CD4-positive, alpha-beta memory T cell (primary cell): ENCODE results near the gene CACNA1A. TPM values are rescaled to one million over a fixed set of nuclear protein-coding genes. Genes with fewer than 3 reads are reported as not detected.

Source experiments
- CTCF ChIA-PET: fragments of 350-600 bp; sonication (Branson Sonifier 250); formaldehyde crosslinking; loops from one replicate; lab custom pipeline; 2021; ENCODE audit warnings: inconsistent platforms; ENCODE audit not compliant: partially characterized antibody; lab: Charles Lee
- POLR2A ChIA-PET: fragments of 350-600 bp; sonication (Branson Sonifier 250); formaldehyde crosslinking; loops from one replicate; lab custom pipeline; 2021; ENCODE audit not compliant: partially characterized antibody; lab: Charles Lee
- DNase-seq, 5 donors: peaks; one replicate each; pipeline versions ENCODE4 v3.0.0 to v3.0.0-alpha.2; 2020 to 2022; ENCODE audit warnings: mixed read lengths in 1 of 5
- H3K27ac ChIP-seq: one replicate; pipeline ENCODE4 v1.7.0; 2013; ENCODE audit warnings: low read depth, low read length
- H3K27me3 ChIP-seq: 2 replicates; pipeline ENCODE4 v1.7.0; 2013; ENCODE audit warnings: mild to moderate bottlenecking, low read length, moderate library complexity; ENCODE audit not compliant: insufficient read depth
- H3K36me3 ChIP-seq: 2 replicates; pipeline ENCODE4 v1.7.0; 2013; ENCODE audit warnings: mild to moderate bottlenecking, low read length, moderate library complexity; ENCODE audit not compliant: insufficient read depth
- H3K4me1 ChIP-seq: 2 replicates; pipeline ENCODE4 v1.7.0; 2013; ENCODE audit warnings: mild to moderate bottlenecking, low read length, moderate library complexity; ENCODE audit not compliant: insufficient read depth
- H3K4me3 ChIP-seq, 2 donors: one replicate each; pipeline ENCODE4 v1.7.0; 2013; ENCODE audit warnings: low read length in 2 of 2, mild to moderate bottlenecking in 1 of 2
- H3K9me3 ChIP-seq, 2 donors: one replicate each; pipeline ENCODE4 v1.7.0; 2013; ENCODE audit warnings: low read length in 2 of 2, control low read depth in 1 of 2; ENCODE audit not compliant: control insufficient read depth in 1 of 2
- H3K27ac Mint-ChIP-seq, 7 donors: one replicate each; pipeline ENCODE4 v1.8.0; 2020 to 2021; ENCODE audit warnings: mixed read lengths in 7 of 7, mild to moderate bottlenecking in 6 of 7, inconsistent platforms in 3 of 7, moderate library complexity in 3 of 7
- H3K27me3 Mint-ChIP-seq, 2 donors: one replicate each; pipeline ENCODE4 v1.8.0; 2020 to 2021; ENCODE audit warnings: mixed read lengths in 2 of 2
- H3K36me3 Mint-ChIP-seq, 2 donors: one replicate each; pipeline ENCODE4 v1.8.0; 2020 to 2021; ENCODE audit warnings: mixed read lengths in 2 of 2, inconsistent platforms in 1 of 2, mild to moderate bottlenecking in 1 of 2
- H3K4me1 Mint-ChIP-seq, 4 donors: one replicate each; pipeline ENCODE4 v1.8.0; 2020 to 2021; ENCODE audit warnings: mixed read lengths in 4 of 4, mild to moderate bottlenecking in 1 of 4
- H3K4me3 Mint-ChIP-seq, 8 donors: one replicate each; pipeline ENCODE4 v1.8.0; 2020 to 2021; ENCODE audit warnings: mixed read lengths in 8 of 8, mild to moderate bottlenecking in 7 of 8, moderate library complexity in 6 of 8, inconsistent platforms in 3 of 8
- H3K9me3 Mint-ChIP-seq, 8 donors: one replicate each; pipeline ENCODE4 v1.8.0; 2020 to 2021; ENCODE audit warnings: mixed read lengths in 8 of 8, mild to moderate bottlenecking in 5 of 8, inconsistent platforms in 3 of 8, moderate library complexity in 1 of 8
- intact Hi-C: fragments of 100-400 bp; cut with micrococcal nuclease; formaldehyde crosslinking; loops from one replicate; pipeline ENCODE4 v1.15.1; 2023
- polyA plus RNA-seq, 2 donors: library from polyadenylated mRNA; unstranded; fragments of 300-500 nt; fragmentation: Illumina TruSeq; gene quantifications; one replicate each; pipeline ENCODE4 v1.2.3, GENCODE V29; 2021
- total RNA-seq, 2 experiments: library from RNA; stranded (reverse); gene quantifications; one replicate each; pipeline ENCODE4 v1.2.3, GENCODE V29; 2021

Gene CACNA1A
- total and polyA plus RNA-seq, 4 experiments from 2014 or later, result 0.19 to 0.35 (median 0.26) TPM

DNA sequence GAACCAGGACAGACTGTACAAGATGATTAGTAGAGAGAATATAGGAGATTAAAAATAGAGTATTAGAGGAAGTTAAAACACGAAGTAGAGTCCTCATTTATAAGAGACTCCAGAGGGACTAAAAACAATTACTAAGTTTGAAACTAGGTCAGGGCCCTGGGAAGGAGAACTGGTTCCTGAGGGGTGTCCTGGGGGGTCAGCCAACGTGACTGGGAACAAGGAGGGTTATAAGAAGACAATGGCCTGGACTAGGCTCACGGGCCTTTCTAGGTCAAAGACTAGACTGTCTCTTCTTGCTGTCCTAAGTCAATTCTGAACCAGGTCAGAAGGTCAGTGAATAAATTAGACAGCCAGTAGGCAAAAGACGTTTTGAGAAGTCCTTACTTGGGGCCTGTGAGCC lies 190.8 kb downstream of the CACNA1A start:
- intact Hi-C loops, result no loop called here
- no peaks in the 10 kb centered on the region for H3K4me1 ChIP-seq
- Mint-ChIP-seq H3K27ac (no peak overlapping the region), H3K27me3 (peaks cover 26 to 27% of the 10 kb centered on the region in 2 donors), H3K4me1 (peaks cover 0 to 3% (median 0%) of the 10 kb centered on the region in 4 donors), H3K4me3 (no peak overlapping the region), H3K36me3 (peaks cover 0 to 4% of the 10 kb centered on the region in 2 donors), H3K9me3 (peaks cover 0 to 18% (median 5%) of the 10 kb centered on the region in 8 donors)
- ChIA-PET POLR2A (no interaction called here), CTCF (no interaction called here)
- no peak overlapping the region for H3K4me3 ChIP-seq
- no peaks in the 10 kb centered on the region for H3K9me3 ChIP-seq
- DNase-seq, result no peak
- no peak overlapping the region for H3K27ac ChIP-seq
- no peaks in the 10 kb centered on the region for H3K27me3 ChIP-seq
- no peaks in the 10 kb centered on the region for H3K36me3 ChIP-seq

DNA sequence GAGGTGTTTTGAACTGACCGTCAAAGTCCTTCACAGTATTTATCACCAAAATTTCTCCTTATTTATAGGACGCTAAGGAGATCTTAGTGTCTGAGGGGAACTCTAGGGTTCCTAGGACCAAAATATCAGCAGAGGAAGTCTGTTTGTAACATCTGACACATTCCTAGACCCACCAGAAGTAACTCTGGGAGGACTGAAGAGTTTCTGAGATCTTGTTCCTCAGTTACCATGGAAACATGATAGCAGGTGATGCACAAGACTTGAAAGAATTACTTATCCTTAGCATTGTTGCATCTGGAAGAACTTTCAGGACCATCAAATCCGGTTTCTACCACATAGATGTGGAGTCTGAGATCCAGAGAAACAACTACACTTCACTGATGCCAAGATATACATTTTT lies 191.5 kb downstream of the CACNA1A start:
- Mint-ChIP-seq H3K27me3 (peaks cover 25 to 28% of the 10 kb centered on the region in 2 donors), H3K4me1 (peaks cover 0 to 3% (median 0%) of the 10 kb centered on the region in 4 donors), H3K27ac (no peak overlapping the region), H3K9me3 (peaks cover 0 to 16% (median 5%) of the 10 kb centered on the region in 8 donors), H3K4me3 (no peak overlapping the region), H3K36me3 (peaks cover 0 to 4% of the 10 kb centered on the region in 2 donors)
- ChIA-PET CTCF (no interaction called here), POLR2A (no interaction called here)
- H3K36me3 ChIP-seq, result no peaks in the 10 kb centered on the region
- H3K4me1 ChIP-seq, result no peaks in the 10 kb centered on the region
- DNase-seq, result no peak
- intact Hi-C loops, result no loop called here
- no peaks in the 10 kb centered on the region for H3K9me3 ChIP-seq
- no peaks in the 10 kb centered on the region for H3K27me3 ChIP-seq
- H3K27ac ChIP-seq, result no peak overlapping the region
- H3K4me3 ChIP-seq, result no peak overlapping the region

DNA sequence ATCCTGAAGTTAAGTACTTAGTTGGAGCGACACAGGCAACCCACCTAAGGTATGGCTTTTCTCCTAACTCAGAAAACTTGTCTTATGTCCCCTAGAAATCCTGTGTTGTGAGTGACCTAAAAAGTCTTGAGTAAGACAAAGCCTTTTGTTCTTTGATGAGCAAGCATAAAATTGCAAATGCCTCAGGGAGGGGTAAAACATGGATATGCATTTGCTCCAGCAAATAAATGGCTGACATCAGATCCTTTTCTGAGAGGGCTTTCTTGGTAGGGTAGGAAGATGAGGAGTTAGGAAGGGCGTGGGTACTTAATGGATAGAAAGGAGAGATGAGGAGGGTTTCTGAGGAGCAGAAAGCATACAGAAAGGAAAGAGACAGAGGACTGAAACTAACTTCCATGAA lies 192.4 kb downstream of the CACNA1A start:
- H3K4me1 ChIP-seq, result no peaks in the 10 kb centered on the region
- ChIA-PET CTCF (interaction anchor here (0.7 kb wide), 1 partner anchor 32 kb away, joined by 4 read pairs; no protein-coding TSS in a partner anchor), POLR2A (no interaction called here)
- Mint-ChIP-seq H3K9me3 (peaks cover 0 to 16% (median 4%) of the 10 kb centered on the region in 8 donors), H3K4me3 (no peak overlapping the region), H3K4me1 (peaks cover 0 to 3% (median 0%) of the 10 kb centered on the region in 4 donors), H3K27ac (no peak overlapping the region), H3K27me3 (peaks cover 20 to 23% of the 10 kb centered on the region in 2 donors), H3K36me3 (peaks cover 0 to 4% of the 10 kb centered on the region in 2 donors)
- H3K27ac ChIP-seq, result no peak overlapping the region
- no peaks in the 10 kb centered on the region for H3K36me3 ChIP-seq
- DNase-seq, result no peak
- H3K9me3 ChIP-seq, result no peaks in the 10 kb centered on the region
- no peaks in the 10 kb centered on the region for H3K27me3 ChIP-seq
- intact Hi-C loops, result no loop called here
- no peak overlapping the region for H3K4me3 ChIP-seq

DNA sequence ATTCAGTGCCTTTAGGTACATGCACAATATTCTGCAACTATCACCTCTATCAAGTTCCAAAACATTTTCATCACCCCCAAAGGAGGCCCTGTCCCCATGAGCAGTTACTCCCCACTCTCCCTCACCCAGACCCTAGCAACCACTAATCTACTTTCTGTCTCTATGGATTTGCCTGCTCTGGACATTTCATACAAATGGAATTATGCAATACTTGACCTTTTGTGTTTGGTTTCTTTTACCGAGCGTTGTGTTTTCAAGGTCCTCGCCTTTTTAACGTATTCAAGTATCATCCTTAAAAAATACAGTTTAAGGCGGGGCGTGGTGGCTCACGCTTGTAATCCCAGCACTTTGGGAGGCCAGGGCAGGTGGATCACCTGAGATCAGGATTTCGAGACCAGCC lies 196.4 kb downstream of the CACNA1A start:
- no peaks in the 10 kb centered on the region for H3K4me1 ChIP-seq
- DNase-seq, result no peak
- POLR2A ChIA-PET, result no interaction called here

DNA sequence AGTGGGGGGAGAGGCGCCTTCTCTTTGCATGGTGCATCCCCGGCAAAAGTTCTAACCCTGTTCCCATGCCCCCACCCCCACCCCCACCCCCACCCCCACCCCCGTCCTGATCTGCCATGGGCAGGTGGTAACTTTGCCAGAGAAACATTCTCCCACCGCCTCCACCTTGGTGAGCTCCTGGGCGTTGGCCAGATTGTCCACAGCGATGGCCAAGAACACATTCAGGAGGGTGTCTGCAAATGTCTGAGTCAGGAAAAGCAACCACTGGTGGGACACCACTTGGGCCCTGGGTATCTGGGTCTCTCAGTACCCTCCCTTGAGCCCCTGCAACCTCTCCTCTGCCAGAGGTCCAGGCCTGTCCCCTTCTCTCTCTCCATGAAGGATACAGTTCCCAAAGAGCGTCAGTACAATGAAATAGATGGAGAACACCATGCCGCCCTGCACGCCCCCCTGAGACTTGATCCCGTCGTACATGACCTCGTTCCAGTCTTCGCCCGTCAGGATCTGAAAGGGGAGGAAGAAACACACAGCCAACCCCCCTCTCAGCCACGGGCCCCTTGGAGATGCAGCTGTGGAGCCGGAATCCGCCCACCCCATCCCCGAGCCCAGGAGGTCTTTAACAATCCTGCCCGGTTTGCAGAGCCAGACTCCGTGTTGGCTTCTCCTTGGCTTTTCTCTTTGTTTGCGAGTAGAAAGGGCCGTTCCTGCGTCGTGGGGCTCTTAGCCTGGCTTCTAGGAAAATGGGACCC lies 202.7 kb downstream of the CACNA1A start:
- Histone ChIP-seq H3K36me3 (no peaks in the 10 kb centered on the region), H3K9me3 (no peaks in the 10 kb centered on the region), H3K4me1 (no peaks in the 10 kb centered on the region), H3K4me3 (no peak overlapping the region), H3K27ac (no peak overlapping the region), H3K27me3 (no peaks in the 10 kb centered on the region)
- POLR2A ChIA-PET, result no interaction called here
- CTCF ChIA-PET, result interaction anchor here (0.7 kb wide), 1 partner anchor 846 kb away, joined by 3 read pairs; no protein-coding TSS in a partner anchor
- Mint-ChIP-seq H3K4me1 (peaks cover 4 to 8% (median 5%) of the 10 kb centered on the region in 4 donors), H3K4me3 (no peak overlapping the region), H3K9me3 (peaks cover 0 to 4% (median 0%) of the 10 kb centered on the region in 8 donors), H3K36me3 (no peaks in the 10 kb centered on the region), H3K27me3 (peaks cover 40 to 43% of the 10 kb centered on the region in 2 donors), H3K27ac (no peak overlapping the region)
- DNase-seq, result no peak
- intact Hi-C loops, result no loop called here

More for the DNA sequence above, 196.4 kb downstream of the CACNA1A start:
- Mint-ChIP-seq H3K4me3 (no peak overlapping the region), H3K36me3 (no peaks in the 10 kb centered on the region), H3K9me3 (peaks cover 0 to 2% (median 0%) of the 10 kb centered on the region in 8 donors), H3K27ac (no peak overlapping the region), H3K27me3 (peaks cover 11 to 13% of the 10 kb centered on the region in 2 donors), H3K4me1 (peaks cover 0 to under 1% (median 0%) of the 10 kb centered on the region in 4 donors)
- intact Hi-C loops, result no loop called here
- Histone ChIP-seq H3K9me3 (no peaks in the 10 kb centered on the region), H3K36me3 (no peaks in the 10 kb centered on the region), H3K27me3 (no peaks in the 10 kb centered on the region), H3K4me3 (no peak overlapping the region), H3K27ac (no peak overlapping the region)
- CTCF ChIA-PET, result no interaction called here

DNA sequence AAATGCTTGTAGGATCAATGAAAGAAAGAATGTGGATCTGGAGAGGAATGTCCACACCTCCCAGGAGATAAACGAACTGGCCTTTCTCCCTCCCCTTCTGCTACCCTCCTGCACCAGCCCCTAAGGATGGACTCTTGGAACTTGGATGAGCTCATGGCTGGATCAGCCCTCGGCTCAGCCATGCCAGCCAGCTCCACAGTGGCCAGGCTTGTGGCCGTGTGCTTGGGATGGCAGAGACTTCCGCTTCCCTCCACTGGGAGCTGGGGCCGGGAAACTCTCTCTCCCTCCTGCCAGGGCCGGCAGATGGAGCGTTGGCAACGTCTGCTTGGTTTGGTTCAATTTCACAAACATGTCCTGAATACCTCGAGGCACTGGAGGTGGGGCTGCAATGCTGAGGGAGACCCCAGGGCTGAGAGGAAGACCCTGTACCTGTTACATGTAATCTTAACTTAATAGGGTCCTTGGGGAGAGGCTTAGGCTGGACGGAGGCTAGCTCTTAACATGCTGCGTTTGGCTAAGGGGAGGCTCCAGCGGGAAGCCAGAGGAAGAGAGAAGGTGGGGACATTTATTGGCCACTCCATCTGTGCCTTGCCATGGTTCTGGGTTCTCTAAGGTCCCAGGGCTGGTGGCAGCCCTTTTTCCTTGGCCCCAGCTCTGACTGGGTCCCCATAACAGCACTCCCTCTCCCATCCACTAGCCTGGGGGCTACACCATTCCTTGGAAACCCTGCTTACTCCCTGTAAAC lies 203.6 kb downstream of the CACNA1A start:
- no peak overlapping the region for H3K4me3 Mint-ChIP-seq
- peaks cover 0 to 4% (median 0%) of the 10 kb centered on the region in 8 donors for H3K9me3 Mint-ChIP-seq
- H3K4me3 ChIP-seq, result no peak overlapping the region
- no peaks in the 10 kb centered on the region for H3K27me3 ChIP-seq
- intact Hi-C loops, result no loop called here
- POLR2A ChIA-PET, result no interaction called here
- H3K4me1 Mint-ChIP-seq, result peaks cover 4 to 8% (median 5%) of the 10 kb centered on the region in 4 donors
- no peaks in the 10 kb centered on the region for H3K9me3 ChIP-seq
- no peak overlapping the region for H3K27ac Mint-ChIP-seq
- no peak for DNase-seq
- H3K27me3 Mint-ChIP-seq, result peaks cover 40 to 43% of the 10 kb centered on the region in 2 donors
- CTCF ChIA-PET, result interaction anchor here (1.0 kb wide), 1 partner anchor 24 kb away, joined by 3 read pairs; no protein-coding TSS in a partner anchor
- H3K36me3 Mint-ChIP-seq, result no peaks in the 10 kb centered on the region
- H3K27ac ChIP-seq, result no peak overlapping the region
- H3K36me3 ChIP-seq, result no peaks in the 10 kb centered on the region
- no peaks in the 10 kb centered on the region for H3K4me1 ChIP-seq
